Natural killer cell treated with Interleukin-12 subunit alpha and Interleukin-12 subunit beta and Interleukin-15 and Interleukin-18, amount 100 ng/mL, for 72 hours (primary cell): ENCODE data around the gene PRLR. TPM values are rescaled to one million over a fixed set of nuclear protein-coding genes. Genes with fewer than 3 reads are reported as not detected.

Experiments
- ATAC-seq, 2 donors: fragments of 150-1000 bp; cut with Tn5 transposase in 1 of 2; sonication (Bioruptor Pico), chemical (Tn5 transposase) in 1 of 2; 2 replicates each; pipeline ENCODE4 v1.10.0; 2021
- DNase-seq: peaks from one replicate; pipeline ENCODE4 v3.0.0; 2022; ENCODE audit warnings: low spot score
- H3K27ac Mint-ChIP-seq, 2 donors: 1 replicate in 1 of 2; 2 replicates in 1 of 2; pipeline ENCODE4 v1.8.0; 2022; ENCODE audit warnings: mixed read lengths in 2 of 2, mild to moderate bottlenecking in 1 of 2, moderate library complexity in 1 of 2
- H3K27me3 Mint-ChIP-seq, 2 donors: 1 replicate in 1 of 2; 2 replicates in 1 of 2; pipeline ENCODE4 v1.8.0; 2022; ENCODE audit warnings: mixed read lengths in 2 of 2
- H3K36me3 Mint-ChIP-seq: one replicate; pipeline ENCODE4 v1.8.0; 2022; ENCODE audit warnings: mixed read lengths
- H3K4me1 Mint-ChIP-seq, 2 donors: 1 replicate in 1 of 2; 2 replicates in 1 of 2; pipeline ENCODE4 v1.8.0; 2022; ENCODE audit warnings: low read depth in 2 of 2, mixed read lengths in 2 of 2, mild to moderate bottlenecking in 1 of 2
- H3K4me3 Mint-ChIP-seq: one replicate; pipeline ENCODE4 v1.8.0; 2022; ENCODE audit warnings: mixed read lengths
- H3K9me3 Mint-ChIP-seq: 2 replicates; pipeline ENCODE4 v1.8.0; 2022; ENCODE audit warnings: mixed read lengths
- total RNA-seq, 2 donors: library from RNA; stranded (reverse); gene quantifications; one replicate each; pipeline ENCODE4 v1.2.3, GENCODE V29; 2022

The PRLR gene
- total RNA-seq, 2 donors from 2014 or later = not detected

DNA sequence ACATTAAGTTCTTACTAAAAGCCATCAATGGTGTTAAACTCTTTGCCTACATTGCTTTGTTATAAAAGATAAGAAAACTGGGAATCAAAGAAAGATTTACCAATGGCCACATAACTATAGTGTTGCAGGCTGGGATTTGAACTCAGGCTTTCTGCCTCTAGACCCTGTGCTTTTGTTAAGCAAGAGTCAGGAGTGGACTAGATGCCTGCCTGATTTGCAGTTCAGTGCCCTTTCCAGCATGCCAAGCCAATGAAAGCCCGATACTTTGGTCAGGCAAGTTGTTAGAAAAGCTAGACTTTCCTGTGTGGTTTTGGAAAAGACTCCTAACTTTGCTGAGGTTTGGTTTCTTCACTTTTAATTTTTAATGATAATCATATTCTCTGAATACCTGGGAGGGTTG is 161.1 kb downstream of the PRLR start:
- Mint-ChIP-seq H3K27me3 (peaks cover 4 to 7% of the 10 kb centered on the region in 2 donors), H3K36me3 (no peaks in the 10 kb centered on the region), H3K4me3 (no peak overlapping the region), H3K27ac (no peak overlapping the region), H3K9me3 (peaks cover 4% of the 10 kb centered on the region), H3K4me1 (no peaks in the 10 kb centered on the region)
- ATAC-seq = no peak
- no peak for DNase-seq

DNA sequence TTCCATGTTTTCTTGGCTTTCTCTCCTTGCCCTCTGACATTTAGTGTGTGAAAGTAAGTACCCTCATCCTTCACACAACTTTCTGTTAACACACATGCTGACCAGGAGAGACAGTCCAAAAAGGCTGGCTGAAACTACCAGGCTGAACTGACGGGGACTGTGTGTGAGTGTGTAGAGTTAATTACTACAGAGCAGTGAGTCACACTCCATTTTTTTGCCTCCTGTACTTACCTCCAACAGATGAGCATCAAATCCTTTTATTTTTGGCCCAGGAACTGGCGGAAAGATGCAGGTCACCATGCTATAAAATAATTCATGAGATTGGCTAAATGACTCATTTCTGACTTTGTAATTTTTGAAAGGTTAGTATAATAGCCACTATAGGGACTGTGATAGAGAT is 162.3 kb downstream of the PRLR start:
- DNase-seq (no peak), ATAC-seq (no peak)
- H3K4me1 Mint-ChIP-seq = no peaks in the 10 kb centered on the region
- H3K9me3 Mint-ChIP-seq = no peaks in the 10 kb centered on the region
- peaks cover 4 to 7% of the 10 kb centered on the region in 2 donors for H3K27me3 Mint-ChIP-seq
- no peak overlapping the region for H3K27ac Mint-ChIP-seq
- no peaks in the 10 kb centered on the region for H3K36me3 Mint-ChIP-seq
- no peak overlapping the region for H3K4me3 Mint-ChIP-seq

GRCh38 chr5:35066260-35066795 is 164.0 kb downstream of the PRLR start:
- Mint-ChIP-seq H3K4me1 (no peaks in the 10 kb centered on the region), H3K27ac (no peak overlapping the region), H3K27me3 (peaks cover 4 to 7% of the 10 kb centered on the region in 2 donors), H3K9me3 (no peaks in the 10 kb centered on the region), H3K36me3 (no peaks in the 10 kb centered on the region), H3K4me3 (no peak overlapping the region)
- DNase-seq (no peak), ATAC-seq (no peak)

GRCh38 chr5:35063414-35063813 is 166.9 kb downstream of the PRLR start:
- no peaks in the 10 kb centered on the region for H3K36me3 Mint-ChIP-seq
- H3K4me1 Mint-ChIP-seq = no peaks in the 10 kb centered on the region
- H3K4me3 Mint-ChIP-seq = no peak overlapping the region
- H3K9me3 Mint-ChIP-seq = no peaks in the 10 kb centered on the region
- H3K27ac Mint-ChIP-seq = no peak overlapping the region
- H3K27me3 Mint-ChIP-seq = peaks cover 4 to 7% of the 10 kb centered on the region in 2 donors
- ATAC-seq (no peak), DNase-seq (no peak)

- Mint-ChIP-seq H3K27me3 (peaks cover 4 to 7% of the 10 kb centered on the region in 2 donors), H3K4me3 (no peak overlapping the region), H3K27ac (no peak overlapping the region), H3K9me3 (no peaks in the 10 kb centered on the region), H3K4me1 (no peaks in the 10 kb centered on the region), H3K36me3 (no peaks in the 10 kb centered on the region)
- ATAC-seq (no peak), DNase-seq (no peak)
These were observed 169.0 kb downstream of the PRLR start for GRCh38 chr5:35061211-35061770.

- no peak for DNase-seq
- Mint-ChIP-seq H3K4me3 (no peak overlapping the region), H3K27me3 (peaks cover 3 to 14% of the 10 kb centered on the region in 2 donors), H3K9me3 (no peaks in the 10 kb centered on the region), H3K36me3 (no peaks in the 10 kb centered on the region), H3K27ac (no peak overlapping the region), H3K4me1 (no peaks in the 10 kb centered on the region)
- ATAC-seq = no peak
These were observed 170.1 kb downstream of the PRLR start for GRCh38 chr5:35060236-35060635.

DNA sequence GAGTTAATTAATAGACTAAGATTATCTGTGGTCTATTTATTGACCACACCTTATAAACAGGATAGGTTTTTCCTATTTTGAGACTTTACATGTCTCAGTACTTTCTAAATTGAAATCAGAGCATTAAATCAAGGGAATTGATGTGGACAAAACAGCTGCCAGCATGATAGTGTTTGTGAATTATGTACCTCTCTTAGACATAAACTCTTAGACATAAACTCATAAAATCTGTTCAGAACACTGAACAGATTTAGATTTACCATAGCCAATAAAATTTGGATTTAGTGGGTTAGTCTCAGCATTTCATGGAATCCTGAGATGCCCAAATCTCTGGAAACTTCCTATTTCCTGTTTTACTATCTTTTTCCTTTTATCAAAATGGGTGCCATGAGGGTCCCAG is 171.0 kb downstream of the PRLR start:
- no peak for ATAC-seq
- Mint-ChIP-seq H3K9me3 (no peaks in the 10 kb centered on the region), H3K27me3 (peaks cover 3 to 15% of the 10 kb centered on the region in 2 donors), H3K36me3 (no peaks in the 10 kb centered on the region), H3K4me1 (no peaks in the 10 kb centered on the region), H3K27ac (no peak overlapping the region), H3K4me3 (no peak overlapping the region)
- DNase-seq = no peak

DNA sequence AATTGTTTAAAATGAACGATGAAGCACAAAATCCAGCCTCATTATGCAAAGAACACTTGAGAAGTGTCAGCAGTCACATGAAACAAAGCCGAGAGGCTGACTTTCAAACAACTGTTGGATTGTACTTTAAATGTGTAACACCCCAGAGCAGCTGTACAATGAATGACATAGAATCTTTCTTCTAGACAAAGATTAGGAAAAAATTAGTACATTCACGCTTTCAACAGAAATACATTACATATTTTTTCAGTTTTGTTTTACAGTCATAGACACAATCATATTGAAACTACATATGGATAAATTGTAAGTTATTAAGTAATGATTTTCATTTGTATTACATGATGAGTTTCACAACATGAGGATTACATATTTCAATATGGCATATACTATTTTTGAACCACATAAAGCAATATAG is 171.9 kb downstream of the PRLR start:
- Mint-ChIP-seq H3K27ac (no peak overlapping the region), H3K27me3 (peaks cover 3 to 24% of the 10 kb centered on the region in 2 donors), H3K4me3 (no peak overlapping the region), H3K4me1 (no peaks in the 10 kb centered on the region), H3K36me3 (no peaks in the 10 kb centered on the region), H3K9me3 (no peaks in the 10 kb centered on the region)
- DNase-seq (no peak), ATAC-seq (no peak)

- ATAC-seq (no peak), DNase-seq (no peak)
- H3K9me3 Mint-ChIP-seq = no peaks in the 10 kb centered on the region
- no peak overlapping the region for H3K4me3 Mint-ChIP-seq
- H3K36me3 Mint-ChIP-seq = no peaks in the 10 kb centered on the region
- no peak overlapping the region for H3K27ac Mint-ChIP-seq
- H3K4me1 Mint-ChIP-seq = no peaks in the 10 kb centered on the region
- H3K27me3 Mint-ChIP-seq = peaks cover 6 to 24% of the 10 kb centered on the region in 2 donors
These were observed 173.6 kb downstream of the PRLR start for GRCh38 chr5:35056686-35057085.

DNA sequence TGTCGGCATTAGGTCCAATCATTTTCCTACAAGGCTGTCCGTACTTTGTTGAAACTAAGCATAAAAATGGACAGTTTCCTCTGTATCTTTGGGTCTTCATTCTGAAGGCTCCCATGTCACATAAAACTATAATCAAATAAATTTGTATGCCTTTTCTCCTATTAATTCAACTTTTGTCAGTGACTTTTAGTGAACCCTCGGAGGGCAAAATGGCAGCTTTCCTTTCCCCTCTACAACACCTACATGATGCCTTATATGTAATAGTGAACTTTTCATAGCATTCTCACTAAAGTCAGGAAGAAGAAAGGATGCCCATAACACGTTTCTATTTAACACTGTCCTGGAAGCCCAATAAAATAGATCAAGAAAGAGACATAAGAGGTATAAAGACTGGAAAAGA is 177.4 kb downstream of the PRLR start:
- H3K4me3 Mint-ChIP-seq = no peak overlapping the region
- H3K36me3 Mint-ChIP-seq = no peaks in the 10 kb centered on the region
- peaks cover 10 to 32% of the 10 kb centered on the region in 2 donors for H3K27me3 Mint-ChIP-seq
- ATAC-seq = no peak
- DNase-seq = no peak
- H3K4me1 Mint-ChIP-seq = no peaks in the 10 kb centered on the region
- no peaks in the 10 kb centered on the region for H3K9me3 Mint-ChIP-seq
- no peak overlapping the region for H3K27ac Mint-ChIP-seq

- Mint-ChIP-seq H3K9me3 (no peaks in the 10 kb centered on the region), H3K27me3 (peaks cover 13 to 29% of the 10 kb centered on the region in 2 donors)
These were observed 179.7 kb downstream of the PRLR start for GRCh38 chr5:35050541-35051126.

DNA sequence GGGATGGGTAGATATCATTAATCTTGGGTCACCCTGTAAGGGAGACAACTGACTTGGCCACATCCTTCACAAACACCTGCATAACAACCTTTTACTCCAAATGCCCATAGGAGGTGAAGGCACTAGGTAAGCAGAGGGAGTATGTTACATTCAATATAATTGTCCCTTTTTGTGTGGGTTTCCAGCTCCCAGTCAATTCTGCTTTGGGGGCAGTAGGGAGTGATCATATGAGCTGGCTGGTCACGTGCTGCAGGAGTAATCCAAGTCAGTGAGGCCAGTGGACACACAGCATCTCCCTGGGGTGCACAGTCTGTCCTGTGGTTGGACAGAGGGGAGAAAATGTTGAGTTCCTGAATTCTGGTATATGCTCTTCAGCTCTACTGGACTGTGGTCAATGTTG is 181.4 kb downstream of the PRLR start:
- Mint-ChIP-seq H3K27ac (no peak overlapping the region), H3K36me3 (no peaks in the 10 kb centered on the region), H3K4me1 (no peaks in the 10 kb centered on the region), H3K9me3 (no peaks in the 10 kb centered on the region), H3K27me3 (peaks cover 13 to 17% of the 10 kb centered on the region in 2 donors), H3K4me3 (no peak overlapping the region)
- ATAC-seq (no peak), DNase-seq (no peak)

More at GRCh38 chr5:35050541-35051126, 179.7 kb downstream of the PRLR start:
- Mint-ChIP-seq H3K27ac (no peak overlapping the region), H3K4me3 (no peak overlapping the region), H3K36me3 (no peaks in the 10 kb centered on the region), H3K4me1 (no peaks in the 10 kb centered on the region)
- DNase-seq (no peak), ATAC-seq (no peak)

GRCh38 chr5:35047785-35048404 is 182.4 kb downstream of the PRLR start, which contains the start of gene AGXT2:
AGXT2 (minus strand) TSS chr5:35047949; CDS start chr5:35047892, 57 bp downstream.
- no peaks in the 10 kb centered on the region for H3K36me3 Mint-ChIP-seq
- ATAC-seq (no peak), DNase-seq (no peak)
- H3K27ac Mint-ChIP-seq = no peak within 1 kb of the TSS
- no peak within 1 kb of the TSS for H3K4me3 Mint-ChIP-seq
- peaks cover 11% of the 10 kb centered on the region in 2 donors for H3K27me3 Mint-ChIP-seq
- no peaks in the 10 kb centered on the region for H3K4me1 Mint-ChIP-seq
- no peaks in the 10 kb centered on the region for H3K9me3 Mint-ChIP-seq

DNA sequence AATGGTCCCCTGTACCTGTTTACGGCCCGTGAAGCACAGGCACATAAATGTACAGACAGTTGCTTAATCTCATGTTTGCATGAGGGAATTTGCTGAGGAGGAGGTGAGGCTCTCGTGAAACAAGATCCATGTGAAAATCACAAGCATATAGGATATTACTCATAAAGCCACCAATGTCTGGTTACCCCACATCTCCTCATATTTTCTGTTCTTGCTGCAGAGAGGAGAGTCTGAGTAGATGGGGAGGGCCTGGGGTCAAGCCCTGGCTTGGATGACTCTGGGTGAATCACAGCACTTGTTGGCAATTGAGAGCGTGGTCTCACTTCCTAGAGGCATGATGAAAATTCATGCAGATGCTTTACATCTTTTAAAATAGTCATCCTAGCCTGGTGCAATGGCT is 183.5 kb downstream of the PRLR start:
- H3K4me1 Mint-ChIP-seq = no peaks in the 10 kb centered on the region
- H3K9me3 Mint-ChIP-seq = no peaks in the 10 kb centered on the region
- H3K27ac Mint-ChIP-seq = no peak overlapping the region
- DNase-seq = no peak
- no peaks in the 10 kb centered on the region for H3K36me3 Mint-ChIP-seq
- H3K4me3 Mint-ChIP-seq = no peak overlapping the region
- ATAC-seq = no peak
- H3K27me3 Mint-ChIP-seq = peaks cover 12 to 19% of the 10 kb centered on the region in 2 donors
